ES-I3 (cell line): Measurements from ENCODE around the gene SLC17A7.

Experiments
- H3K36me3 ChIP-seq: 2 replicates; pipeline ENCODE4 v1.6.1; 2013; ENCODE audit warnings: mild to moderate bottlenecking, low read length, control low read depth, moderate library complexity; ENCODE audit not compliant: insufficient read depth
- H3K4me1 ChIP-seq: 2 replicates; pipeline ENCODE4 v1.6.1; 2013; ENCODE audit warnings: mild to moderate bottlenecking, control low read depth, low read length; ENCODE audit not compliant: insufficient read depth
- H3K9ac ChIP-seq: 2 replicates; pipeline ENCODE4 v1.6.1; 2013; ENCODE audit warnings: low read depth, mild to moderate bottlenecking, low read length, moderate library complexity
- H3K9me3 ChIP-seq: 2 replicates; pipeline ENCODE4 v1.6.1; 2013; ENCODE audit warnings: mild to moderate bottlenecking, low read length, moderate library complexity; ENCODE audit not compliant: control insufficient read depth, insufficient read depth

SLC17A7 gene

DNA sequence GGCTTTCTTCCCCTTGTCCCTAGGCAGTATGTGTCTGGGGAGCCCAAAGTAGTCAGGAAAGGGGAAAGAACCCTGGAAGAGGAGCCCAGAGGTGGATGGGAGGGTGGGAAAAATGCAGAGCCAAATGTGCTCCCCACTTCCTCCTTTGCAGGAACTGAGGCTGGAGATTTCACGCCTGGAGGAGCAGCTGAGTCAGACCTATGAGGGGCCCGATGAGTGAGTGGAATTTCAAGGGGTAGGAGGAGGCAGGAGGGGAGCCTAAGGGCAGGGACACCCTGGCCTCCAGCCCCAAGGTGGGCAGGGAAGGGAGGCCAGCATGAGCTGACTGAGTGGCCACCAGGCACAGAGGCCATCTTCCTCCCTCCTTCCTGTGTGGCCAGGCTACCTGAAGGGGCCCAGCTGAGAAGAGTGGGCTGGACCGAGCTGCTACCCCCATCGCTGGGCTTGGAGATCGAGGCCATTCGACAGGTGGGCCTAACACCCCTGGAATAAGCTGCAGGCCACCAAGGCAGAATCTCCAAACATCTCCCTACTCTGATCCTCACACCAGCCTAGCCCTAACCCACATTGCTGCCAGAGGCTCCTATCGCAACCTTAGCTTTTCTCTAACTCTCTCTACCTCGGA, 32.4 kb downstream of the SLC17A7 start:
- Histone ChIP-seq H3K9ac (no peak overlapping the region), H3K9me3 (no peaks in the 10 kb centered on the region), H3K4me1 (no peaks in the 10 kb centered on the region; the same call in 1 of the 2 replicates), H3K36me3 (no peaks in the 10 kb centered on the region)

DNA sequence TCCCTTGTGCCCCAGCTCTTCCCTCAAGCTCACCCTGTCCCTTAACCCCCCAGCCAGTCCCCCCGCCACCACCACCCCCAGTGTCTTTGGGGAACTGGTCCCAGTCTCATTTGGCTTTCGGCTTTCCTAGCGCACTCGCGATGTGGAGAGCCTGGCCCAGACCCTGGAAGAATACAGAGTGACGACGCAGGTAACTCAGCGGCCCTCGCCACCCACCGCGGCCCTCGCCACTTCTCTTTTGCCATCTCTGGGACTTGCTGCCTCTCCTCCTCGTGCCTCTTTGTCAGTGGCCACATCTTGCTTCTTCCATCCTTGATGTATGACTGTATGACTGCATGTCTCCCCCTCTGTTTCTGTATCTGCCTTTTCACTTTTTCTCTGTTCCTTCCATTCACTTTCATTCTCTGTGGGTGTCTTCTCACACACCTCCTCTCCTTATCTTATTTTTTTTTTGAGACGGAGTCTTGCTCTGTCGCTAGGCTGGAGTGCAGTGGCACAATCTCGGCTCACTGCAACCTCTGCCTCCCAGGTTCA, 33.8 kb downstream of the SLC17A7 start:
- Histone ChIP-seq H3K9ac (no peak overlapping the region), H3K36me3 (no peaks in the 10 kb centered on the region), H3K4me1 (peaks cover 3% of the 10 kb centered on the region; the same call in 1 of the 2 replicates), H3K9me3 (no peaks in the 10 kb centered on the region)

GRCh38 chr19:49407079-49407478, 34.2 kb downstream of the SLC17A7 start:
- no peak overlapping the region for H3K9ac ChIP-seq
- H3K4me1 ChIP-seq = peaks cover 3% of the 10 kb centered on the region; the same call in 1 of the 2 replicates
- H3K9me3 ChIP-seq = no peaks in the 10 kb centered on the region
- H3K36me3 ChIP-seq = no peaks in the 10 kb centered on the region

- H3K9ac ChIP-seq = no peak overlapping the region
- H3K9me3 ChIP-seq = no peaks in the 10 kb centered on the region
- peaks cover 3% of the 10 kb centered on the region; the same call in 1 of the 2 replicates for H3K4me1 ChIP-seq
- no peaks in the 10 kb centered on the region for H3K36me3 ChIP-seq
These were observed 37.7 kb downstream of the SLC17A7 start for GRCh38 chr19:49403404-49404187.

GRCh38 chr19:49400029-49400428, 41.3 kb downstream of the SLC17A7 start:
- no peak overlapping the region for H3K9ac ChIP-seq
- no peaks in the 10 kb centered on the region for H3K9me3 ChIP-seq
- H3K4me1 ChIP-seq = peaks cover 3% of the 10 kb centered on the region; the same call in 1 of the 2 replicates
- no peaks in the 10 kb centered on the region for H3K36me3 ChIP-seq

DNA sequence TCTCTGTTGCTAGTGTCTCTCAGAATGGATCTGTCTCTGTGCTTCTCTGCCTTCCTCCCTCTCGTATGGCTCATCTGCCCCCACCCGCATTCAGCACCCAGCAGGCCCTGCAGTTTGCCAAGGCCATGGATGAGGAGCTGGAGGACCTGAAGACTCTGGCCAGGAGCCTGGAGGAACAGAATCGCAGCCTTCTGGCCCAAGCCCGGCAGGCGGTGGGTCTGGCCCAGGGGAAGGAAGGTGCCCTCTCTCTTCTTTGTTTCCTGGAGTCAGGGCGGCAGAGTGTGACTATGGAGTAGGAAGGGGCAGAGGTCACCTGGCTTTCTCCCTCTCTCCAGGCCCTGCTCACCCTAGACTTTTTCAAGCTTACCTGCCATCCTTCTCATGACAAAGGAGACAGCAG, 42.4 kb downstream of the SLC17A7 start:
- H3K36me3 ChIP-seq = no peaks in the 10 kb centered on the region
- H3K4me1 ChIP-seq = peaks cover 9% of the 10 kb centered on the region; the same call in 1 of the 2 replicates
- no peak overlapping the region for H3K9ac ChIP-seq
- no peaks in the 10 kb centered on the region for H3K9me3 ChIP-seq

GRCh38 chr19:49398001-49398615, 43.2 kb downstream of the SLC17A7 start:
- Histone ChIP-seq H3K36me3 (no peaks in the 10 kb centered on the region), H3K4me1 (peaks cover 6% of the 10 kb centered on the region; the same call in 1 of the 2 replicates), H3K9me3 (no peaks in the 10 kb centered on the region), H3K9ac (no peak overlapping the region)

DNA sequence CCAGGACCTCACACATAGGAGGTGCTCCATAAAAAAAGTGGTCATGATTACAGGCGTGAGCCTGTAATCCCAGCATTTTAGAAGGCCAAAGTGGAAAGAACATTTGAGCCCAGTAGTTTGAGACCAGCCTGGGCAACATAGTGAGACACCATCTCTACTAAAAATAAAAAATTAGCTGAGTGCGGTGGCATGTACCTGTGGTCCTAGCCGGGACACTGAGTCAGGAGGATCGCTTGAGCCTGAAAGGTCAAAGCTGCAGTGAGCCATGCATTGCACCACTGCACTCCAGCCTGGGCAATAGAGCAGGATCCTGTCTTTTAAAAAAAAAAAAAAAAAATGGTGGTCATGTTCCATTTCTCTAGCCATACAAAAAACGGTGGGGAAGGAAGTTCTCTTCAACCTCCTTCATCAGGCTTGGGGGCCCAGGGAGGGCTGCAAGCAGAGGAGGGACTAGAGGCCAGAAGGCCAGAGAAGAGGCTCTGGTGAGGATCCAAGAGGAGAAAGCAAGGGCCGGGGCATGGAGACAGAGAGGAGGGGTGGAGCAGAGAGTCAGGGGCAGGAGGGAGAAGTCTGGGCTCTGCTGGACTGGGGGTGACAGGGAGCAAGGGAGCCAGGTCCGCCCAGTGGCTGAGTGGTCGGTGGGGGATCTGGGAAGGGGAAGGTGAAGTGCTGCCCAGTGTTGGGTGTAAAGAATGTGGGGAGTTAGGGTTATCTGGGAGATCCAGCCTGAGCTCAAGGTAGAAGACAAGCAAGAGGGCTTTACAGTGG, 44.4 kb downstream of the SLC17A7 start:
- H3K9ac ChIP-seq = no peak overlapping the region
- no peaks in the 10 kb centered on the region for H3K9me3 ChIP-seq
- H3K4me1 ChIP-seq = peaks cover 10% of the 10 kb centered on the region; the same call in 1 of the 2 replicates

GRCh38 chr19:49395581-49396407, 45.5 kb downstream of the SLC17A7 start:
- Histone ChIP-seq H3K4me1 (peaks cover 10% of the 10 kb centered on the region; the same call in 1 of the 2 replicates), H3K9me3 (no peaks in the 10 kb centered on the region), H3K36me3 (no peaks in the 10 kb centered on the region), H3K9ac (no peak overlapping the region)

More for the DNA sequence above, 44.4 kb downstream of the SLC17A7 start:
- H3K36me3 ChIP-seq = no peaks in the 10 kb centered on the region

GRCh38 chr19:49393881-49394280, 47.4 kb downstream of the SLC17A7 start:
- no peaks in the 10 kb centered on the region for H3K36me3 ChIP-seq
- H3K9ac ChIP-seq = no peak overlapping the region
- no peaks in the 10 kb centered on the region for H3K9me3 ChIP-seq
- H3K4me1 ChIP-seq = 0 out of 2 replicates have a peak, but pooled peaks cover 10% of the 10 kb centered on the region

DNA sequence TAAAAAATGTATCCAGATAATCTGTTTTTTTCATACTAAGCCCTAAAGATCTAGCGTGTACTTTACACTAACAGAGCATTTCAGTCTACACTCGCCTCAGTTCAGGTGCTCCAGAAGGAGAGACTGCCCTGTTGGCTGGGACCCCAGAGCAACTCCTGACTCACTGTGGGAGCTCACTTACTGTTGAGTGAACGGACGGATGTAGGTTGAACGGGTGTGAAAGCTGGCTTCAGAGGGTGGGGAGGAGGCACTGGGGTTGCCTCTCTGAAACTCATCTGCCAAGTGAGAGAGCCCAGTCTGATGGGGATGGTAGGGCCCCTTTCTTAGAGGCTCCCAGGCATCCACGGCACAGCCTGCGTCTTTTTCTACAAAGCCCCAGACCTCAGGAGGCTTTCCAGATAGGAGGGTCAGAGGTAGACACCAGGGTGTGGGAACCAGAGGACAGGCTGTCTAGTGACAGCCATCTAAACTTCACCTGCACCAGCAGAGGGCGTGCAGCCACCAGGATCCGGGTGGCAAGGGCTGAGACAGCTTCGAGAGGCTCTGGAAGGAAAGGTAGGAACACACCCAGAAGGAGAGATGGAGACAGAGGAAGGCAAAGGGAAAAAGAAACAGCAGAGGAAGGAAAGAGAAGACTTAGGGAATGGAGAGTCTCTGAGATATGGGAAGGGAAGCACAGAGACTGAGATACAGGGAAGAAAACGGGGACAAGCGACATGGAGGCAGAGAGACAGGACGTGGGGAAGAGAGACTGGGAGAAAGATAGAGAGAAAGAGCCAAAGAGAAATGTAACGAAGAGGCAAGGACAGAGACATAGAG, 49.5 kb downstream of the SLC17A7 start:
- H3K36me3 ChIP-seq = no peaks in the 10 kb centered on the region
- 0 out of 2 replicates have a peak, but pooled peaks cover 10% of the 10 kb centered on the region for H3K4me1 ChIP-seq
- no peak overlapping the region for H3K9ac ChIP-seq
- H3K9me3 ChIP-seq = no peaks in the 10 kb centered on the region

GRCh38 chr19:49390929-49391359, 50.4 kb downstream of the SLC17A7 start:
- no peak overlapping the region for H3K9ac ChIP-seq
- no peaks in the 10 kb centered on the region for H3K36me3 ChIP-seq
- 0 out of 2 replicates have a peak, but pooled peaks cover 10% of the 10 kb centered on the region for H3K4me1 ChIP-seq
- no peaks in the 10 kb centered on the region for H3K9me3 ChIP-seq
